Natural killer cell (primary cell): ENCODE data around the gene DBNDD1. TPM values are rescaled to one million over a fixed set of nuclear protein-coding genes. Genes with fewer than 3 reads are reported as not detected.

ENCODE experiments used
- ATAC-seq, 3 donors: fragments of 150-1000 bp in 2 of 3; fragments of 200-7000 bp in 1 of 3; cut with Tn5 transposase; 1 replicate in 1 of 3; 2 replicates in 2 of 3; pipeline ENCODE4 v1.10.0; 2021; ENCODE audit warnings: mild to moderate bottlenecking in 2 of 3, moderate library complexity in 2 of 3
- DNase-seq, 2 donors: peaks; one replicate each; pipeline versions ENCODE4 v3.0.0 to v3.0.0-alpha.2; 2013 to 2021; ENCODE audit warnings: mixed read lengths in 1 of 2
- H3K27ac ChIP-seq: one replicate; pipeline ENCODE4 v1.5.1; 2013; ENCODE audit warnings: mild to moderate bottlenecking, low read length
- H3K27me3 ChIP-seq: one replicate; pipeline ENCODE4 v1.6.1; 2013; ENCODE audit warnings: low read length; ENCODE audit not compliant: control insufficient read depth, insufficient read depth
- H3K36me3 ChIP-seq: one replicate; pipeline ENCODE4 v1.6.1; 2013; ENCODE audit warnings: low read length; ENCODE audit not compliant: control insufficient read depth, insufficient read depth
- H3K4me1 ChIP-seq: one replicate; pipeline ENCODE4 v1.6.1; 2013; ENCODE audit warnings: low read length; ENCODE audit not compliant: control insufficient read depth, insufficient read depth
- H3K4me3 ChIP-seq: one replicate; pipeline ENCODE4 v1.5.1; 2013; ENCODE audit warnings: low read length
- H3K9me3 ChIP-seq: one replicate; pipeline ENCODE4 v1.6.1; 2013; ENCODE audit warnings: low read length; ENCODE audit not compliant: control insufficient read depth, insufficient read depth
- H3K27ac Mint-ChIP-seq, 2 donors: one replicate each; pipeline ENCODE4 v1.8.0; 2022; ENCODE audit warnings: mild to moderate bottlenecking in 2 of 2, mixed read lengths in 2 of 2, moderate library complexity in 1 of 2
- H3K27me3 Mint-ChIP-seq, 2 donors: one replicate each; pipeline ENCODE4 v1.8.0; 2022; ENCODE audit warnings: low read depth in 2 of 2, mixed read lengths in 2 of 2
- H3K36me3 Mint-ChIP-seq: one replicate; pipeline ENCODE4 v1.8.0; 2022; ENCODE audit warnings: mixed read lengths
- H3K4me1 Mint-ChIP-seq, 2 donors: one replicate each; pipeline ENCODE4 v1.8.0; 2022; ENCODE audit warnings: mixed read lengths in 2 of 2
- H3K4me3 Mint-ChIP-seq: one replicate; pipeline ENCODE4 v1.8.0; 2022; ENCODE audit warnings: mild to moderate bottlenecking, moderate library complexity, mixed read lengths
- H3K9me3 Mint-ChIP-seq, 2 donors: one replicate each; pipeline ENCODE4 v1.8.0; 2022; ENCODE audit warnings: mixed read lengths in 2 of 2
- CTCF ChIP-seq: fragments of 200-600 bp; IDR thresholded peaks from one replicate; pipeline ENCODE4 v1.8.0; 2022; ENCODE audit warnings: antibody characterized with exemption
- WGBS: methylation state at CpG from one replicate; pipeline ENCODE4 v1.1.7; 2013; ENCODE audit warnings: missing lambda C conversion rate; ENCODE audit not compliant: insufficient coverage; 5-methylcytosine and 5-hydroxymethylcytosine counted together
- intact Hi-C: fragments of 100-400 bp; cut with micrococcal nuclease; formaldehyde crosslinking; loops from one replicate; pipeline ENCODE4 v1.14.2; 2022
- total RNA-seq, 4 donors: library from RNA; stranded (reverse); fragments of 120-200 nt in 1 of 4; gene quantifications; one replicate each; pipeline versions ENCODE4 v1.2.3 to v1.2.4, GENCODE V29; 2013 to 2022

DBNDD1 gene
- total RNA-seq, 3 donors from 2014 or later (not counting 1 experiment from before 2014, with no cell fraction given), result 0.20 TPM; not detected in 2

- H3K4me3 Mint-ChIP-seq, result no peak overlapping the region
- no peaks in the 10 kb centered on the region for H3K36me3 Mint-ChIP-seq
- 86% methylated on average over 19 of the region's 20 CpGs for WGBS
- no peak overlapping the region for H3K27ac Mint-ChIP-seq
- Histone ChIP-seq H3K9me3 (no peaks in the 10 kb centered on the region), H3K27me3 (peaks cover 14% of the 10 kb centered on the region), H3K27ac (no peak overlapping the region), H3K36me3 (no peaks in the 10 kb centered on the region), H3K4me1 (peaks cover 15% of the 10 kb centered on the region), H3K4me3 (no peak overlapping the region)
- intact Hi-C loops, result no loop called here
- H3K27me3 Mint-ChIP-seq, result peaks cover 0 to 4% of the 10 kb centered on the region in 2 donors
- H3K4me1 Mint-ChIP-seq, result peaks cover 0 to 9% of the 10 kb centered on the region in 2 donors
- DNase-seq (no peak), ATAC-seq (no peak)
- no peaks in the 10 kb centered on the region for H3K9me3 Mint-ChIP-seq
- TF ChIP-seq CTCF, result no peak
Observed at GRCh38 chr16:90043526-90043925, 24.3 kb upstream of the DBNDD1 start.

DNA sequence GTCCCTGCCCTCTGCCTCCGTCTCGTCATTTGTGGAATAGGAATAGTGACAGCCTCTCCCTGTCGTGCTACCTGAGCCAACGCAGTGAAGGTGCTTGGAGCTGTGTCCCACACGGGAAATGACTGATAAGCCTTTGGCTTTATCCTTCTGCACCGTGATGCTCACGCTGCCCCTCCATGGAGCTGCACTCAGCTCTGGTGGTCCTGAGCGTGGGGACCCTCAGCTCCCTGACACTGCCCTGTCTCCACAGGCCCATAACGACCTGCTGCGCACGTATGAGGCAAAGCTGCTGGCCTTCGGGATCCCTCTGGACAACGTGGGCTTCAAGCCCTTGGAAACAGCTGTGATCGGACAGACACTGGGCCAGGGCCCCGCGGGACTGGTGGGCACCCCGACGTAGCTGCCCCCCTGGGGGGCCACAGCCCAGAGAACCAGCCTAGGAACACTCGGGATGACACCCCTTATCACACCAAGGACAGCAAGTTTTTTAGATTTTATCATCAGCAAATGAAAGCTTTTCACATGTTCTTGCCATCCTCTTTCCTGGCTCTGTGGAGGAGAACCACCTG lies 23.8 kb upstream of the DBNDD1 start:
- H3K27ac Mint-ChIP-seq, result no peak overlapping the region
- no peak overlapping the region for H3K4me3 Mint-ChIP-seq
- peaks cover 14% of the 10 kb centered on the region for H3K27me3 ChIP-seq
- H3K27ac ChIP-seq, result no peak overlapping the region
- intact Hi-C loops, result no loop called here
- H3K9me3 ChIP-seq, result no peaks in the 10 kb centered on the region
- no peaks in the 10 kb centered on the region for H3K36me3 Mint-ChIP-seq
- no peaks in the 10 kb centered on the region for H3K36me3 ChIP-seq
- no peak for TF ChIP-seq CTCF
- peaks cover 15% of the 10 kb centered on the region for H3K4me1 ChIP-seq
- H3K4me3 ChIP-seq, result no peak overlapping the region
- no peaks in the 10 kb centered on the region for H3K9me3 Mint-ChIP-seq
- DNase-seq (no peak), ATAC-seq (no peak)
- WGBS, result 86% methylated on average over 19 of the region's 19 CpGs
- peaks cover 0 to 9% of the 10 kb centered on the region in 2 donors for H3K4me1 Mint-ChIP-seq
- H3K27me3 Mint-ChIP-seq, result peaks cover 0 to 4% of the 10 kb centered on the region in 2 donors

DNA sequence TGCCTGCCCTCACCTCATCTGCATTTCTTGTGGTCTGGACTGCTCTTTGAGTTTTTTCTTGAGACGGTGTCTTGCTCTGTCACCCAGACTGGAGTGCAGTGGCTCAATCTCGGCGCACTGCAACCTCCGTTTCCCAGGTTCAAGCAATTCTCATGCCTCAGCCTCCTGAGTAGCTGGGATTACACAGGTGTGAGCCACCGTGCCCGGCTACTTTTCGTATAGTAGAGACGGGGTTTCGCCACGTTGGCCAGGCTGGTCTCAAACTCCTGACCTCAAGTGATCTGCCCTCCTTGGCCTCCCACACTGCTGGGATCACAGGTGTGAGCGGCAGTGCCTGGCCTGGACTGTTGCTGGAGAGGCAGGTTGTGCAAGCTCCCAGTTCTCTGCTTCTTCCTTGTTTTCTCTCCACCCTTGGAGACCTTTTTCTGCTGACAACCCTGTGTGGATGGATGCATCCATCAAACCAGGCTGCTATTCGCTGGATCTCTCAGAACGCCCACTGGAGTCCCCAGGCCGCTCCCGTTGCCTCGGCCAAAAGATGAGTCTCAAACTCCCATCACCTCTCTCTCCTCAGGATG lies 22.7 kb upstream of the DBNDD1 start:
- ATAC-seq, result no peak

More for the DNA sequence above, 22.7 kb upstream of the DBNDD1 start:
- peaks cover 10% of the 10 kb centered on the region for H3K27me3 ChIP-seq
- Mint-ChIP-seq H3K4me3 (no peak overlapping the region), H3K36me3 (no peaks in the 10 kb centered on the region), H3K27me3 (peaks cover 0 to 4% of the 10 kb centered on the region in 2 donors), H3K27ac (no peak overlapping the region), H3K4me1 (peaks cover 0 to 8% of the 10 kb centered on the region in 2 donors), H3K9me3 (no peaks in the 10 kb centered on the region)
- no peak for DNase-seq
- H3K27ac ChIP-seq, result no peak overlapping the region
- H3K4me3 ChIP-seq, result no peak overlapping the region
- intact Hi-C loops, result no loop called here
- H3K36me3 ChIP-seq, result no peaks in the 10 kb centered on the region
- H3K4me1 ChIP-seq, result peaks cover 9% of the 10 kb centered on the region
- WGBS, result 93% methylated on average over 16 of the region's 16 CpGs
- TF ChIP-seq CTCF, result no peak
- H3K9me3 ChIP-seq, result no peaks in the 10 kb centered on the region
